Muscle layer of colon (tissue), 2 donors: ENCODE measurements around the gene PRSS21.

Experiments used
- H3K27ac ChIP-seq: one replicate; pipeline ENCODE4 v1.7.0; 2013; ENCODE audit warnings: low read depth, mild to moderate bottlenecking, low read length, moderate library complexity
- H3K27me3 ChIP-seq, 2 donors: one replicate each; pipeline ENCODE4 v1.7.0; 2013; ENCODE audit warnings: low read length in 2 of 2, mild to moderate bottlenecking in 2 of 2; ENCODE audit not compliant: insufficient read depth in 2 of 2, control insufficient read depth in 1 of 2
- H3K36me3 ChIP-seq: one replicate; pipeline ENCODE4 v1.7.0; 2013; ENCODE audit warnings: mild to moderate bottlenecking, low read length; ENCODE audit not compliant: insufficient read depth
- H3K4me1 ChIP-seq: one replicate; pipeline ENCODE4 v1.7.0; 2013; ENCODE audit warnings: mild to moderate bottlenecking, low read length; ENCODE audit not compliant: insufficient read depth
- H3K4me3 ChIP-seq, 2 donors: one replicate each; pipeline ENCODE4 v1.7.0; 2013; ENCODE audit warnings: low read length in 2 of 2, low read depth in 1 of 2, mild to moderate bottlenecking in 1 of 2, moderate library complexity in 1 of 2
- H3K9ac ChIP-seq: one replicate; pipeline ENCODE4 v1.7.0; 2013; ENCODE audit warnings: low read length
- H3K9me3 ChIP-seq: one replicate; pipeline ENCODE4 v1.7.0; 2013; ENCODE audit warnings: mild to moderate bottlenecking, low read length
- donor health status: abdominal sarcoma.
- donor health status: Adenocarcinoma of cecum.

The PRSS21 gene

GRCh38 chr16:2775131-2775716 is 41.8 kb upstream of the PRSS21 start:
- H3K4me3 ChIP-seq: peak overlapping the region in 1 of 2 donors; percentile 85
- H3K27me3 ChIP-seq: no peaks in the 10 kb centered on the region
- H3K4me1 ChIP-seq: peaks cover 32% of the 10 kb centered on the region
- no peak overlapping the region for H3K27ac ChIP-seq
- H3K9ac ChIP-seq: no peak overlapping the region
- H3K9me3 ChIP-seq: no peaks in the 10 kb centered on the region
- H3K36me3 ChIP-seq: peaks cover 53% of the 10 kb centered on the region

GRCh38 chr16:2775765-2776499 is 41.1 kb upstream of the PRSS21 start:
- Histone ChIP-seq H3K4me3 (peak overlapping the region; percentile 66 to 85), H3K27ac (peak overlapping the region; percentile 88), H3K36me3 (peaks cover 46% of the 10 kb centered on the region), H3K9me3 (no peaks in the 10 kb centered on the region), H3K27me3 (no peaks in the 10 kb centered on the region), H3K9ac (peak overlapping the region; percentile 69), H3K4me1 (peaks cover 32% of the 10 kb centered on the region)

- Histone ChIP-seq H3K4me3 (peak overlapping the region; percentile 66 to 85), H3K27me3 (no peaks in the 10 kb centered on the region), H3K4me1 (peaks cover 28% of the 10 kb centered on the region), H3K9ac (peak overlapping the region; percentile 69), H3K36me3 (peaks cover 39% of the 10 kb centered on the region), H3K27ac (peak overlapping the region; percentile 88), H3K9me3 (no peaks in the 10 kb centered on the region)
These were observed 40.4 kb upstream of the PRSS21 start for GRCh38 chr16:2776500-2777139.

- H3K9me3 ChIP-seq: no peaks in the 10 kb centered on the region
- no peaks in the 10 kb centered on the region for H3K27me3 ChIP-seq
- H3K4me1 ChIP-seq: peaks cover 25% of the 10 kb centered on the region
- H3K27ac ChIP-seq: peak within 1 kb of the TSS; percentile 95
- H3K36me3 ChIP-seq: peaks cover 31% of the 10 kb centered on the region
- H3K4me3 ChIP-seq: peak within 1 kb of the TSS; percentile 79 to 95
- H3K9ac ChIP-seq: peak within 1 kb of the TSS; percentile 83
These were observed 39.7 kb upstream of the PRSS21 start, which contains the start of gene ELOB for GRCh38 chr16:2777231-2777902. Gene ELOB, minus strand, starts transcription at chr16:2777280. Its CDS starts 41 bp downstream, at chr16:2777239.

- Histone ChIP-seq H3K27me3 (no peaks in the 10 kb centered on the region), H3K4me1 (peaks cover 25% of the 10 kb centered on the region), H3K9ac (peak overlapping the region; percentile 83), H3K36me3 (peaks cover 26% of the 10 kb centered on the region), H3K27ac (peak overlapping the region; percentile 95), H3K9me3 (no peaks in the 10 kb centered on the region), H3K4me3 (peak overlapping the region; percentile 79 to 95)
These were observed 39.0 kb upstream of the PRSS21 start for GRCh38 chr16:2777903-2778629.

GRCh38 chr16:2778630-2778958 is 38.4 kb upstream of the PRSS21 start:
- H3K36me3 ChIP-seq: peaks cover 21% of the 10 kb centered on the region
- H3K4me3 ChIP-seq: peak overlapping the region; percentile 79 to 95
- peaks cover 25% of the 10 kb centered on the region for H3K4me1 ChIP-seq
- H3K9ac ChIP-seq: no peak overlapping the region
- H3K27me3 ChIP-seq: no peaks in the 10 kb centered on the region
- H3K27ac ChIP-seq: peak overlapping the region; percentile 95
- no peaks in the 10 kb centered on the region for H3K9me3 ChIP-seq

- no peak overlapping the region for H3K27ac ChIP-seq
- no peak overlapping the region for H3K4me3 ChIP-seq
- H3K9me3 ChIP-seq: no peaks in the 10 kb centered on the region
- peaks cover 14% of the 10 kb centered on the region for H3K36me3 ChIP-seq
- H3K27me3 ChIP-seq: peaks cover 0 to 4% of the 10 kb centered on the region in 2 donors
- peaks cover 25% of the 10 kb centered on the region for H3K4me1 ChIP-seq
- no peak overlapping the region for H3K9ac ChIP-seq
These were observed 37.7 kb upstream of the PRSS21 start for GRCh38 chr16:2779151-2779920.

GRCh38 chr16:2779978-2780898 is 36.8 kb upstream of the PRSS21 start:
- no peak overlapping the region for H3K27ac ChIP-seq
- H3K9ac ChIP-seq: no peak overlapping the region
- H3K9me3 ChIP-seq: no peaks in the 10 kb centered on the region
- peaks cover 21% of the 10 kb centered on the region for H3K4me1 ChIP-seq
- peaks cover 8 to 13% of the 10 kb centered on the region in 2 donors for H3K27me3 ChIP-seq
- H3K36me3 ChIP-seq: peaks cover 5% of the 10 kb centered on the region
- no peak overlapping the region for H3K4me3 ChIP-seq

- Histone ChIP-seq H3K27ac (no peak overlapping the region), H3K4me1 (peaks cover 11% of the 10 kb centered on the region), H3K27me3 (peaks cover 30 to 32% of the 10 kb centered on the region in 2 donors), H3K36me3 (no peaks in the 10 kb centered on the region), H3K4me3 (no peak overlapping the region), H3K9ac (no peak overlapping the region), H3K9me3 (no peaks in the 10 kb centered on the region)
These were observed 34.3 kb upstream of the PRSS21 start for GRCh38 chr16:2782583-2783351.
